GM21381 (cell line): ENCODE results near the gene QARS1.

Source experiments
- ATAC-seq: cut with Tn5 transposase; IDR thresholded peaks from one replicate; pipeline ENCODE4 v1.9.1; 2021; ENCODE audit warnings: mild to moderate bottlenecking, moderate library complexity; ENCODE audit not compliant: unreplicated experiment

The QARS1 gene

DNA sequence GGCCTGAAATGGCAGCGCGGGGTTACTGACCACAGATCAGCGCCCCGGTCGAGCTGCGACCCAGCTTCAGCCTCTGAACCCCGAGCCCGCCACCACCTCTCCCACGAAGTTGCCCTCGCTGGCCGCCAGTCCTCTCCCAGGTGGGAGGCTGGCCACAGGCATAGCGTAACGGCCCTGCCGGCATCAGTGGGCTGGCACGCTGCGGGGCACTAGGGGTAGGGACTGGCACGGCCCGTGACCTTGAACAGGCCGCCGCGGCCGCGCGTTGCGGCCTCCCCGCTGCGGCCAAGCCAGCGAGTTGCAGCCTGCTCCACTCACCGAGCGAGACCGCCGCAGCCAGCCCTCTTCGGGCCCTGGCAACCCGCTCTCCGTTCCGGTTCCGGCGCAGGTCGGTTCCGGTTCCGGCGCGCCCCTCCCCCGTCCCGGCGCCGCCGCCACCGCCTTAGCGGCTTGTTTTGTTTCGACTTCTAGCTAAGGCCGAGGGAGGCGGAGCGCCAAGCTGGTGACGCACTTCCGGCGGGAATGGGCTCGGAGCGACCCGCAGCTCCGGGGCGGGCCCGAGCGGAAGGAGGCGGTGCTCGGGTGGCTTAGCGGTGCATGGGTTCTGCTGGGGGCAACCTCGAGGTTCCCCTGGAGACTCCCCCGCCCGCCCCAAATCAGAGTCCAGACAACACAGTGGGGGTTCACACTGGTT, 16.0 kb upstream of the QARS1 start, which contains the start of gene USP19:
TSS of gene USP19 (minus strand) at position 386 of the 694 bp plus-strand sequence. CDS start 1,678 bp downstream, outside the sequence.
- ATAC-seq: peak; percentile 94

DNA sequence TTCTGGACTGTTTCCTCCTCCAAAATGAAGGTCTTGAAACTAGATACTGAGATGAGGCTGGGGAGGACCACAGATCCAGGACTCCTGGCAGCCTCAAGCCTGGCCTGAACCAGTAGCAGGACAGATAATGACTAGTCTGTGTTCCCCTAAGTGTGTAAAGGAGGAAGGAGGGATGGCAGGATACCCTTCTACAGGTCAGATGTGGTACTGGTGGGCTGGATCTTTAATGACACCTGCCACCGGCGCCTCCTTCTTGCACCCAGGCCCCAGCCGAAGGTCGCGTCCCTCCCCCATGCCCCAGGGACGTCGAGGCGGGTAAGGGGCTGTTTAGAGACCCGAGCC, 15.5 kb upstream of the QARS1 start:
- ATAC-seq: no peak

DNA sequence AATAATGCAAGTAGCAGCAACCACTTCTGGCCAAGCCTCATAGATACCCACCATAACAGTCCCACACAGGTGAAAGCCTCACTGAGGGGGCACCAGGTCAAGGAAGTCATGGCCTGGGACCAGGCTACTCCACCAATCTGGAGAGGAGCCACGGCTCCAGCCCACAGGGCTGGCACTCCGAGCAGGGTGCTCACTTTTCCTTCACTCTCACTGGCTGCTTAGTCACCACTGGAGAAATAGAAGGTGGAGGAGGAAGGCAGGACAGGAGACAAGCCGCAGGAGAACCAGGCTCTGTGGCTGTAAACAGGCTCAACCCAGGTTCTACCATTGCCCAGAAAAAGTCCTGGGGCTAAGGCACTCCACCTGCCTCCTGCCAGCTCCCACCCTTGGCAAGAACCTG, 14.9 kb upstream of the QARS1 start:
- ATAC-seq: no peak

DNA sequence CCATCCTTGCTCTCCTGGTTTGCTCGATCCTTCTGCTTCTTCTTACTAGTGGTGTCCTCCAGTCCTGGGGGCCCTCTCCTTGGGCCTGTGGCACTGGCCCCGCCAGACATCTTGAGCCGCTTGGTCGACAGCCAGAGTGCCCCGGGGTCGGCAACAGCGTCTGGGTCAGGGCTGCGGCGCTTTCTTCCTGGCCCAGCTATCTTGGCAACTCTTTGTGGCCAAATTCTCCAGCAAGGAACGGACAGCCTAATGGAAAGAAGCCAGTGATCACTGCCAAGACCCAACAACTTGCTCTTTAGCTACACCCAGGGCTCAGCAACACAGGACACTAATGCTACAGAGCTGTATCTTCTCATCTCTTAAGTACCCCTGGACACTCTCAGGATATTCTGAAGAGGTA, 14.5 kb upstream of the QARS1 start:
- ATAC-seq: no peak

DNA sequence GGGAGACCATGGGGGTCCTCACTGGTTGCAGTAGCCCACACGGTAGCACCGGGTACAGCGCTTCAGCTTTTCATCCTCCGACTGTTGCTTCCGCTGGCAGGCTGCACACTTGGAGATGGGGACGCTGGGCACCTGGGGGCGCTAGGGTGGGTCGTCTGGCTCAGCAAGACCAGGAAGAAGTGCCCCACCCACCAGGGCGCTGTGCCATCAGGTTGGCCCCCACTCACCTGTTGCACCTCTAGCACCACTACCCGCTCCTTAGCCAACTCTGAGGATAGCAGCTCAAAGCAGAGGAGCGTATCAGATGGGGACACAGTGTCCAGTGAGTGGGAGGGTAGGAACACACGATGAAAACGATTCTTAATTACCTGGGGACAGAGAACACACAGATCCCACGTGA, 7.7 kb upstream of the QARS1 start:
- no peak for ATAC-seq

DNA sequence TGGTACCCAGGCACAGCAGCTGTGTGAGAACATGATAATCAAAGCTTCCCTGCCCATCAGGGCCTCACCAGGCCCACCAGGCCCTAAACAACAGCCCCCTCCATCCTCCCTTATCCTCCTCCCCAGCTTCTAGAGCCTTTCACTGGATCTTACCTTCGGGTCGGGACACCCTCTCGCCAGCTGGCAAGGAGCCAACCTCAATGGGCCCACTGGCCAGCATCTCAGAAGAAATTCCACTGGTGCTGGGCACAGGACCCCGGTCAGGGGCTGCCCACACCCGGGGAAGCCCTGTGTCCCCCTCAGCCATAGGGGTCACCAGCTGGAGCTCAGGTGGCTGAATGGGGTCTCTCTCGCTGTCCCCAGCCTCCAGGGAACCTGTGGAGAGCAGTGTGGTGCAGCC, 6.8 kb upstream of the QARS1 start:
- ATAC-seq: no peak

DNA sequence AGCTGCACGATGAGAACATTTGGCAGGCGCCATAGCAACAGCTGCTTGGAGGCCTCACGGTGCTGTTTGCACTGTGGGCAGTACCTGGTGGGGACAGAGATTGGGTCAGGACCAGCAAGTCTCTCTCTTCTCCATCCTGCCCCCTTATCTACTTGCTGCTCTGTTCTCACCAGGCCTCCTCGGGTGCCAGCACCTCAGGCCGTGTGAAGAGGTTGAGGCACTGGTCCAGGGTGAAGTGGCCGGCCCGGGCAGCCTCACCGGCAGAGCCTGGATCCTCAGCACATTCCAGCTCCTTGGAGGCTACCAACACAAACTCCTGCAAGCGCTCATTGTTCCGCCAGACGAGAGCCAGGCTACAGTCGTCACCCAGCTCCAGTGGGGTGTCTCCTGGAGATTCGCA, 6.2 kb upstream of the QARS1 start:
- no peak for ATAC-seq

DNA sequence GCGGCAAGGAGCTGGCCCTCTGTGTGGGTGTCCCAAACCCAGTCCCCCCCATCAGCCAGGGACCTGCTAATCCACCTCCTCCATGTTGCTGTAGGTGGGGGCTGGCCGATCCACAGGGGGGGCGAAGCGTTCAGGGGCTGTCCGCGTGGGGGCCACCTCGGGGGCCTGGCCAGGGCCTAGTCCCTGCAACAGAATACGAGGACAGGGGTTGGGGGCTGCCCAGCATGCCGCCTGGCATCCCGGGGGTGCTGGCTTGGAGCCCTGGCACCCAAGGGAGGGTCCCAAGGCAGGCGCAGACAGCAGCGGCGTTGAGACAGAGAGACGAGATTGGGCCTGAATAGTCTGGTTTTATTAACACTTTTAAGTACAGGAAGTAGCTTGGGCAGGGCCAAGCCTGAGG, 3.8 kb upstream of the QARS1 start:
- ATAC-seq: no peak

DNA sequence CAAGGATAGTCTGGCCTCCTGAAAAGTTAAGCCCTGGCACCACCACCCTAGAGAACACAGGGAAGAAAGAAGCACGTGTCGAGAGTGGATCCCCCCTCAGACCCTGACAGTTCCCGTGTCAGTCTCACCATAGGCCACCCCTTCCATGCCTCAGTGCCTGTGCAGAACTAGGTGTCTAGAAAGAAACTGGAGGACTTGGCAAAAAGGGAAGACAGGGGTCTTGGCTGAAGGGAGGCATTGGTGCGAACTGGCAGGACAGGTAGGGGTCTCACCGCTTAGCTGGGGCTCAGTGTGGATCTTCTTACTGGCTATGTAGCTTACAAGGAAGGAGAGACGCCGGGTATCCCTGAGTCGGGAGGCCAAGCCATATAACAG, 518 bp downstream of the QARS1 start:
- no peak for ATAC-seq

DNA sequence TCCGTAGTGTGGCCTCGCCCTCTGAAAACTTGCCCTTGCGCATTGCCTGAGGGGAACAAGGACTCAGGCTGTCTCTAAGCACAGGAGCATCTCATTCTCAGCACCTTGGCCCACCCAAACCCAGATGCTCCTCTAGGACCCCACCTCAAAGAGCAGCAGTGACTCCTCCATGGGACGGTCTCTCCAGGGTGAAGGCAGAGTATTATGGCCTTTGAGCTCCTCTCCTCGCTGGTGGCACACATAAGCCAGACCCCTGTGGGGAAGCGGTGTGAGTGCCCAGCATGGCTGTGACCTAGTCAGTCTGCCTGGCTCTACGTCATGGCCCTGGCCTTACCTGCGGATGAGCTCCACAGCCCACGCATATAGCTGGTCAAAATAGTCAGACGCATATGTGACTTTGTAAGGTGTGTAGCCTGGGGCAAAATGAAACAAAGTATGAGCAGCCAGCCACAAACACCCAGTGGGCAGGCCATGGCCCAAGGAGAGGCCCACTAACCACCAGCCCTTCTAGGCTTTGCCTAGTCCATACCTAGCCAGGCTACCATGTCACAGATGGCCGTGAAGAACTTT, 4.4 kb downstream of the QARS1 start:
- no peak for ATAC-seq

DNA sequence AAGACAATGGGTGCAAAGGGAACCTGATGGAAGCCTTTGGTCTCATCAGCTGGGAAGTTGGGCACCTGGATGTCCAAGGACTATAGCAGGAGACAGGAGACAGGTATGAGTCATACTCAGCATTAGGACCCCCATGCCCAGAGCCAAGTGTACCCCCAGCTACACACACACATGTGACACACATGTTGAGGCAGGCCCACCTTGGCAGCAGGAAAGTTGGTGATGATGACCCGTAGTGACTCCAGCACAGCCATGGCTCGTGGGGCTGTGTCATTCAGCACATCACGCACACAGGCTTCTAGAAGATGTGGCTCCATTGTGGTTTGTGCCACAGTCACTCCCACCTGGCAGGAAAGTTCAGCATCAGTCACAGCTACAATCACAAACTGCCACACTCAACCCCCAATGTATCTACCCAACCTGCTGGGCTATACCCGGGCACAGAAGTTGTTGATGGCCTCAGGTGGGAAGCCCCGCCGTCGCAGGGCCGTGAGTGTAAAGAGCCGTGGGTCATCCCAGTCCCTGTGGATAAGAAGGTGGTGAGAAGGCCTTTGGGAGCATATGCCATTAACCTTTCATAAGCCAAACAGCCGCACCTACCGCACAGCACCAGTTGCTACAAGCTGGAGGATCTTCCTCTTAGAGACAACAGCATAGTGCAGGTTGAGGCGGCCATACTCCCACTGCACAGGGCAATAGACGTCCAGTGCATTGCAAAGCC, 5.5 kb downstream of the QARS1 start:
- ATAC-seq: no peak

DNA sequence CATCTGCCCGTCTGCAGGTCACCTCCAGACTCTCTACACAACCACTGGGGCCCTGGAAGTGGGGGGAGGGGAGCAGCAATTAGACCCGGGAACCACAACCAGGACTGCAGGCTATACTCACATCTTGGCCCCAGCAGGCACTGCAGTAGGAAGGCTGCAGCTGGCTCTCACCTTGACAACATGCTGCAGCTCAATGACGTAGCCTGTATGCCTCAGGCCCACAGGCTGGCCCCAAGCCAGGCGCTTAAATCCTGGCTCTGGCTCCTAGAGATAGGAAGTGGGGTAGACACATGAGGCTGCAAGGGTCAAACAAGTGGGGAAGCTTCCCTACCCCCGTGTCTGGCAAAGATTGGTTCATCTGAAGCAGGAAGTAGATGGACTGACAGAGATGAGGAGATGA, 6.1 kb downstream of the QARS1 start:
- no peak for ATAC-seq

DNA sequence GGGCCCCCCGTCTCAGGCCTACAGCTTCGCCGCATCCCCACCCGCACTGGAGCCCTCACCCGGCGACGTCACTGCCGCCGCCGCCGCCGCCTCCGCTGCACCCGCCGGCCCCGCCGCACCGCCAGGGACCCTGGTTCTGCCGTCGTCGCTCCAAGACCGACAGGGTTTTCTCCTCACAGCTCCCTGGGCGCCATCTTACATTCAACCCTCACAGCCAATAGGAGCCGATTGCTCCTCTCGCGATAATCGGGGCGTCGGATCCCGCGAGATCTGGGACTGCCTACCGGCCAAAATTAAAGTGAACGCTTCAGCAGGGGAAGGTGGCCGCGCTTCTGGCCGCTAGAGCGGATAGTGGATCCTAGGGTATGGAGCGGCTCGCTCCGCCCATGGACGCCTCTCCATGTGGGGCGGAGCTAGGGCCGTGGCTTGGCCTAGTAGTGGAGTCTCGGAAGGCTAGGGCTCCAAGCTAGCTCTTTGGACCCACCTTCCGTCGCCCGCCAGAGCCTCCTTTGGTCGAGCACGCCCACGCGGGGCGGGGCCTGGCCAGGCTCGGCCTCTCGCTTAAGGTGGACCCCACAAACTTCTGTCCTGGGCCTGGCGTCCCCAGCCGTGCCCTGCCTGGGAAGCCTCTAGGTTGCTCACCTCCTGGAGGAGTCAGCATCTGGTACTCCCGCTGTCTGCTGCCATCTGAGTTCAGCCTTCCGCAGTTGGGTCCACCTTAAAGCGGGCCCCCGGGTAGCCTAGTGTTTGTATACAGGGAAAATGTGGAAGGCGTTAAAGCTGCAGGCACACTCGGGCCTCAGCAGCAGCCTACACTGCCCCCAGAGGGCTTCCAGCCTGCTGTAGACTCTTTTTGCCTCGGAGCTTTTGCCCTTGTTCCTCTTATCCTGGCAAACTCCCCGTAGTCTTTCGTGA, 10.4 kb downstream of the QARS1 start, which contains the start of gene QRICH1:
TSS of gene QRICH1 (minus strand) at position 219 of the 915 bp plus-strand sequence. CDS start 17,054 bp downstream, outside the sequence.
- ATAC-seq: peak; percentile 71

DNA sequence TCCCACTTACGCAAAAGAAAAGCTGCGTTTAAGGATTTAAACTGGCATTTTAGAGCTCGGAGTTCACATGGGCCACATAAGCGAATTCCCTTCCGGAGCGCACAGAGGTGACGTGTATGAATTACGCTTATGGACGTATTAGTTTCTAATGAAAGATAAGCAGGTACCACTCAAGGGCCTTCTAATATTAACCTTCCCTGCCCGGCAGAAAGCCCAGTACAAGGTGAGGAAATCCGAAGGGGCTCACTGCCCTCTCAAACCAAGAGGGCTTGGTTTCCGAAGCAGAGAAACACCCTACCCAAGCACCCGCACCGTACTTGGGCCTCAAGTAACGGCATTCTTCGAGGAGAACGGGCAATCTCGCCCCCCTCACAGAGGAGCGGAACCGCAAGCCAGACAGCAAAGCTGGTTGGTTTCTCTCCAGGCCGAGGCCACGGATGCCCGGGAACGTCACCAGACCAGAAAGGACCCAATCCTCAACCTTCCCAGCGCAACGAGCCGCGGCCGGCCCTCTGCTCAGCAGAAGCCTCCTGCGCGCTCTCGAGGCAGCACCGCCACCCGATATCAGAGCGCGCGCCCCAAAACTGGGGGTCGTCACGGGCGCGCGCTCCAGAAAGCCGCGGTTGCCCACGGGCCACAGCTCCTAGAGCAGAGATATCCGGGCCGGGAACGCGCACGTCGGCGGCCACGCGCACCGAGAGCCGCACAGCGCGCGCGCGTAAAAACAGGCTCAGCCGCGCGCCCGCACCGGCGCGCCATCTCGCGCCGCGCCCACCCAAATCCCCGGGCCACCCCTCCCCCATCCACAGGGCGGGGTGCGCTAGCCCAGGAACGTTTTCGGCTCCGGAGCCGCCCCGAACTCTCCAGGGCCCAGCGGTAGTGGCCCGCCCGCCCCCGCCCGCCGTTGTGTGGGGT, 11.4 kb downstream of the QARS1 start:
- peak; percentile 43 for ATAC-seq

DNA sequence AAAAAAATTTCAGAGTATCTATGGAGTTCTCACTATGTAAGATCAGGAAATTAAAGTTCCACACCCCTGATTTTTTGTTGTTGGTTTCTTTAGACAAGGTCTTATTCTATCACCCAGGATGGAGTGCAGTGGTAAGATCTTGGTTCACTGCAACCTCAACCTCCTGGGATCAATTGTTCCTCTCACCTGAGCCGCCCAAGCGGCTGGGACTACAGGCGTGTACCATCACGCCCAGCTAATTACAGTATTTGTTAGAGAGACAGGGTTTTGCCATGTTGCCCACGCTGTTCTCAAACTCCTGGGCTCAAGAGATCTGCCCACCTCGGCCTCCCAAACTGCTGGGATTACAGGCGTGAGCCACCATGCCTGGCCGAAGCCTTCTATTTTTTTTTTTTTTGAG, 23.1 kb downstream of the QARS1 start:
- ATAC-seq: no peak

DNA sequence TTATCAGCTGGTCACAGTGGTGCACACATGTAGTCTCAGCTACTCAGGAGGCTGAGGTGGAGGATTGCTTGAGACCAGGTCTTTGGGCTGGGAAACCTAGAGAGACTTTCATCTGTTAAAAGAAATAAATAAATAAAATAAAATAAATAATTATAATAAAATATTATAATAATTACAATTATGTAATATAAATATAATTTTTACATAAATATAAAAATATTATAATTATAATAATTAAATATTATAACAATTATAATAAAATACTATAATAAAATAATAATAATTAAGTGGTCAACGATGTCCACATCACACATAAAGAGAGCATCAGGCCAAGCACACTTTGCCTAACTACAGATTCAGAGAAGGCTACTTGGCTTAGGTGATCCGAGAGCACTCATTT, 25.3 kb downstream of the QARS1 start:
- ATAC-seq: no peak

DNA sequence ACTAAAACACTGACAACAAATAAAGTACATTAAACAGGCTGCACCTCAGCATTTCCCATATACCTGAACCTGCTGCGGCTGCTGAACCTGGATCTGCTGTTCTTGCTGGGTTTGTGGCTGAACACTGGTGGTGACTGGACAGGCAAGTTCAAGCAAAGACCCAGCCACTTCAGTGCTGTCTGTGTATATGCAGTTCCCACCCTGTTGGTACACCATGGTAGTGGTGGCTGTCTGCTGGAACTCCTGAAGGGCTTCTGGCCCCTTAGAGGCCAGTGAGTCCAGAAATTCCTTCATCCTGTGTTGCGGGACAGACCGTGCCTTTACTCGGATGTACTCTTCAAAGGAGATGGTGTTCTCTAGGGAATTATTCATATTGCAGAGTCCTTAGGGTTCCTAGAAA, 27.9 kb downstream of the QARS1 start:
- ATAC-seq: no peak

DNA sequence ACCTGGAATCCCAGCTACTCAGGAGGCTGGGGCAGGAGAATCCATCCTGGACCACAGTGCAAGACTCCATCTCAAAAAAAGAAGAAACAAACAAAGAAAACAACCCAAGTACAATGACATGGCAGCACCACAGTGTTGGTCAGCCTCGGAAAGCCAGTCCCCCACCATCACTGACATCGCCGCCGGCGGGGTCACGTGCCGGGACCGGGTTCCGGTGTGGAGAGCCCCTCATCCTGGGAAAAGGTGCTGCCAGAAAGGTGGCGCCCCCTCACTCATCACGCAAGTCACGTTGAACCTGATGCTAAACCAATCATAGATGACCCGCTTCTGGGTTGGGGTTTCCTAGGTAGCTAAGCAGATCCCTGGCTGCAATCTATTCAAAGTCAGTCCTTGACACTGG, 28.4 kb downstream of the QARS1 start:
- ATAC-seq: no peak

DNA sequence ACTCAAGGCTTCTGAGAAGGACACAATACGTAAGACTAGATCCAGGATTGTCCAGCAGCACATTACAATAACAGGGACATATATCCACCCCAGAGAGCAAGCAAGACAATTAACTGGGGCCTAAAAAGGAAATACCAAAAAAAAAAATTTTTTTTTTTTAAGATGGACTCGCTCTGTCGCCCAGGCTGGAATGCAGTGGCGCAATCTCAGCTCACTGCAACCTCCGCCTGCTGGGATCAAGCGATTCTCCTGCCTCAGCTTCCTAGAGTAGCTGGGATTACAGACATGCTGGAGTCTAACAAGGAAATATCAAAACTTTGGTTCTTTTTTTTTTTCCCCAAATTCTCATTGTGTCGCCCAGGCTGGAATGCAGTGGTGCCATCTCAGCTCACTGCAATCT, 46.5 kb downstream of the QARS1 start:
- ATAC-seq: no peak

DNA sequence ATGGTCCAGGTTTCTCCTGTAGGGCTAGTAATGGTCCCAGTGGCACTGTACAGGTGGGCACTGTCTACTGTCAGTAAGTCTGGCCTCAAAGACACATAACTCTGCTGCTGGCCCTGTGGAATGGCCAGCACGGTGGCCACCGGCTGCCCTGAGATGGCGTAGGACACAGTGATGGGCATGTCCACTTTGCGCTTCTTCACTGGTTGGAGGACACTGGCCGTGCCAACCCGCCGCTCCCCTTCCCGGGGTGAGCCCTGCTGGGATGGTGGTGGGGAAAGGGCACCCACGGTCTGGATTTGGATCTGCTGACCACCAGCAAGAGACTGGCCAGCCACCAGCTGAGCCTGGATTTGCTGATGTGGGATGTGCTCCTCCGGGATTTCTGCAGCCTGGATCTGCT, 47.3 kb downstream of the QARS1 start:
- no peak for ATAC-seq
